Activated CD4-positive, alpha-beta T cell treated with anti-CD3 and anti-CD28 coated beads, Interleukin-2, amount 50 U/mL, for 4 hours (primary cell): ENCODE measurements around the gene NPHP4.

ENCODE experiments used
- DNase-seq, 2 experiments: peaks; one replicate each; pipeline ENCODE4 v3.0.0-alpha.2; 2020

Gene NPHP4

GRCh38 chr1:5822266-5822665 lies 170.0 kb downstream of the NPHP4 start:
- DNase-seq = no peak

GRCh38 chr1:5821540-5822176 lies 170.6 kb downstream of the NPHP4 start:
- DNase-seq = no peak

GRCh38 chr1:5820026-5820421 lies 172.2 kb downstream of the NPHP4 start:
- DNase-seq = no peak

- no peak for DNase-seq
Observed at GRCh38 chr1:5819391-5820025, 172.7 kb downstream of the NPHP4 start.

GRCh38 chr1:5818755-5819154 lies 173.5 kb downstream of the NPHP4 start:
- no peak for DNase-seq

- DNase-seq = no peak
Observed at GRCh38 chr1:5815716-5816115, 176.5 kb downstream of the NPHP4 start.

GRCh38 chr1:5815211-5815610 lies 177.0 kb downstream of the NPHP4 start:
- DNase-seq = no peak

- no peak for DNase-seq
Observed at GRCh38 chr1:5814046-5814619, 178.1 kb downstream of the NPHP4 start.

GRCh38 chr1:5813480-5813879 lies 178.7 kb downstream of the NPHP4 start:
- DNase-seq = no peak
